Hindlimb muscle (tissue), 1 donor: Measurements from ENCODE around the gene DPYSL4. TPM values are rescaled to one million over a fixed set of nuclear protein-coding genes. Genes with fewer than 3 reads are reported as not detected.

Experiments used
- DNase-seq: peaks from one replicate; pipeline ENCODE4 v3.0.0-alpha.2; 2013
- polyA plus RNA-seq: library from polyadenylated mRNA; unstranded; fragments of 120-200 nt; gene quantifications from one replicate; pipeline ENCODE4 v1.2.1, GENCODE V29; 2013; ENCODE audit not compliant: insufficient read length

DPYSL4 gene
- polyA plus RNA-seq, 1 donor: 5.0 TPM

DNA sequence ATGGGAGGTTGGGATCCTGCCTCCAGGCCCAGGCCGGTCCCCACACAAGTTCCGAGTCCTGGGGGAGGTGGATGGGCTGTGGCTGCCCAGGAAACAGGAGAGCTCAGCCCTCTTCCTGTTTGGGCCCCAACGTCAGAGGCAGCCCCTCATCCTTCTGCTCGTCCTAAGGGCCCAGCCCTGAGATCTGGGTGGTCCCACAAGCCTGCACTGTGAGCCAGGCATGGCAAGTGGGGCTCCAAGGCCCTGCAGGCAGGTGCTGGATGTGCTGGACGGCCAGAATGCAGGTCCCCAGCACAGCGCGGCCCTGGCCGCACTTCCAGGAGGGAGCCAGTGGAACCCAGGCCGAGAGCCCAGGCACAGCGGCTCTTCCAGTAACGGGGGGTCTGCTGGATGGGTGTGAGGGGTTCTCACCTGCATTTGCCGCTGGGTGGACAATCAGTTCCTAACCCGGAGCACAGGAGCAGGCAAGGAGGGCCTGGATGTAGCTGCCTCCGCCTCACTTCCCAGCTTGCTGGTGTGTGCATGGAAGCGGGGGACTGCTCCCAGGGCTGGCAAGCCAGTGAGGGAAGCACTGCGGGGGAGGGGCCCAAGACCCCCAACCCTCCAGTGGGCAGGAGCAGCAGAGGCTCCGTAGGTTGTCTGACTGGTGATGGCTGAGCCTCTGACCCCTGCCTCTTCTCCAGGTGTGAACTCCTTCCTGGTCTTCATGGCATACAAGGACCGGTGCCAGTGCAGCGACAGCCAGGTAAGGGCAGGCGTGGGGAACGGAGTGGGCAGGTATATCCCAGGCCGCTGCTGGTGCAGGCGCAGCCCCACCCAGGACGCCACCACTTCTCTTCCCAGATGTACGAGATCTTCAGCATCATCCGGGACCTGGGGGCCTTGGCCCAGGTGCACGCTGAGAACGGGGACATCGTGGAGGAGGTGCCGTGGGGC, 9.7 kb downstream of the DPYSL4 start:
- no peak for DNase-seq

- no peak for DNase-seq
Measured at GRCh38 chr10:132197271-132198067, 10.7 kb downstream of the DPYSL4 start.

GRCh38 chr10:132198068-132198370, 11.3 kb downstream of the DPYSL4 start:
- DNase-seq: no peak

- DNase-seq: no peak
Measured at GRCh38 chr10:132198381-132199181, 11.8 kb downstream of the DPYSL4 start.

GRCh38 chr10:132199268-132199853, 12.6 kb downstream of the DPYSL4 start:
- no peak for DNase-seq

DNA sequence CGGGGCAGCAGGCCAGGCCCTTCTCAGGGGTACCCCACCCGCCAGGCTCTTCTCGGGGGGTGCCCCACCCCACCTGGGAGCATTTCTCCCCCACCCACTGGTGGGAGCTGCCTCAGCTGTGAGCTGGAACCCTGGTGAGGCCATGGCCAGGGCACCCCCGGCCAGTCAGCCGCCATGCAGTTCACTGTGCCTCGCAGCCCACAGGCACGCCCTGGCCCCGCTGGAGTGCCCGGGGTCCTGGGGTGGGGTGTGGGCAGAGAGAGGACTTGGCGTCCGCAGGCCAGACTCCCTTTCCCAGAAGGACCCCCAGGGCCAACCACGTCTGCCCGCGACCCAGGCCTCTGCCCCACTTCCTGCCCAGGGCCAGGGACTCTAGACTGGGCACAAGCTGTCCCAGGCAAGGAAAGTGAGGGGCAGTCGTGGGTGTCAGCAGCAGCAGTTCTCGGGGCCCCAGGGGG, 13.1 kb downstream of the DPYSL4 start:
- DNase-seq: no peak

GRCh38 chr10:132200344-132201110, 13.8 kb downstream of the DPYSL4 start:
- no peak for DNase-seq

GRCh38 chr10:132201111-132201969, 14.6 kb downstream of the DPYSL4 start:
- DNase-seq: no peak

DNA sequence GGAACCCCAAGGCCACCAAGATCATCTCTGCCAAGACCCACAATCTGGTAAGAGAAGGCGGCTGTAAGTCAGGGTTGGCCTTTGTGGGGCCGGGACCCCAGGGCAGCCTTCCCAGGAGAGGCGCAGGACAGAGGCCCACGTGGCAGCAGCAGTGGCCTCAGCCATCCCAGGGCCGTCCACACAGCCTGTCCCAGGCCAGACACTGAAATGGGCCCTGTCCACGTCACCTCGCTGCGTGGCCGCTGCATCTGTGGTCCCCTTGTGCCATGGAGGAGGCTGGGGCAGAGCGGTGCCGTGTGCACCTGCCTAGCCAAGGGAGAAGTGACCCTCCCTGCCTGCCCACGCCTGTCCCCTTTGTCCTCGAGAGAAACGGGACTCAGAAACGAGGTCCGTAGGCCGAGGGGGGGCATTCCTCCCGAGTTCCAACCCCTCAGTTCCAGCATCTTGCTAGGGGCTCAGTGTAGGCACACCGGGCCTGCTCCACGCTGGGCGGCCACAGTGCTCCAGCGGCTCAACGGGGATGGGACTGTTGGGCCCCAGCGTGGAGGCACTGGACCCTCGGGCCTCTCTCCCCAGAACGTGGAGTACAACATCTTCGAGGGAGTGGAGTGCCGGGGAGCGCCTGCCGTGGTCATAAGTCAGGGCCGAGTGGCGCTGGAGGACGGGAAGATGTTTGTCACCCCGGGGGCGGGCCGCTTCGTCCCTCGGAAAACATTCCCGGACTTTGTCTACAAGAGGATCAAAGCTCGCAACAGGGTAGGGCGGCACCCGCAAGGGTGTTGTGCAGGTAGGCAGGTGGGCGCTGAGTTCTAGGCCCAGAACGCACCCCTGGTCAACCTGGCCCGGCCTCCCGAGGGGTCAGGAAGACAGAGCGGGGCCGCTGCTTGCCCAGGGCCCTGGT, 15.6 kb downstream of the DPYSL4 start:
- no peak for DNase-seq

- no peak for DNase-seq
Measured at GRCh38 chr10:132203256-132204077, 16.7 kb downstream of the DPYSL4 start.

GRCh38 chr10:132204078-132204780, 17.5 kb downstream of the DPYSL4 start:
- no peak for DNase-seq

DNA sequence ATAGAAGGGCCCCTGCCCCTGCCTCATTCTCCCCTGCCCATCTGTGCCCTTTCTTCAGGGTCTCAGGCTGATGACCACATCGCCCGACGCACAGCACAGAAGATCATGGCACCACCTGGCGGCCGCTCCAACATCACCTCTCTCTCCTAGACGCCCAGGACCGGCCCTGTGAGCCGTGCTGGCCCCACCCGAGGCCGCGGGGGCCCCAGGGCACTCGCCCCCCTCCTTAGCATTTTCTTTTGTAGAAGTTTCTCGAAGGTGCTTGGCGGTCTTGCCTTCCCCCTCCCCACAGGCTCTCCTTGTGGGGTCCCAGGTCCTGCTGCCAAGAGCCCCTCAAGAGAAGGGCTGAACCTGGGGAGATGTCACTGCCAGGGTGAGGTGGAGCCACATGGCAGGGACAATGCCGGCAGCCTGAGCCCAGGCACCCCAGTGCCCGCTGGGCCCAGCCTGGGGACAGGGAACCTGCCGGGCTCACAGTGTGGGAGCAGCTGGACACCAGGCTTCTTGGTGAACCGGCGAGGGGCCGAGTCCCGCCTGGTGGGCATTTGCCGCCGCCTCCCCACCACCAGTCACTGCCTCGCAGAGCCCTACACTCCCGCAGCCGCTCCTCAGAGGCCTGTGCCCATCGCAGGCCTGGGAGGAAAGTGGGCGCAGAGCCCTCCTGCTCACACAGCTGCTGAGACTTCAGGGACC, 18.2 kb downstream of the DPYSL4 start:
- DNase-seq: no peak

DNA sequence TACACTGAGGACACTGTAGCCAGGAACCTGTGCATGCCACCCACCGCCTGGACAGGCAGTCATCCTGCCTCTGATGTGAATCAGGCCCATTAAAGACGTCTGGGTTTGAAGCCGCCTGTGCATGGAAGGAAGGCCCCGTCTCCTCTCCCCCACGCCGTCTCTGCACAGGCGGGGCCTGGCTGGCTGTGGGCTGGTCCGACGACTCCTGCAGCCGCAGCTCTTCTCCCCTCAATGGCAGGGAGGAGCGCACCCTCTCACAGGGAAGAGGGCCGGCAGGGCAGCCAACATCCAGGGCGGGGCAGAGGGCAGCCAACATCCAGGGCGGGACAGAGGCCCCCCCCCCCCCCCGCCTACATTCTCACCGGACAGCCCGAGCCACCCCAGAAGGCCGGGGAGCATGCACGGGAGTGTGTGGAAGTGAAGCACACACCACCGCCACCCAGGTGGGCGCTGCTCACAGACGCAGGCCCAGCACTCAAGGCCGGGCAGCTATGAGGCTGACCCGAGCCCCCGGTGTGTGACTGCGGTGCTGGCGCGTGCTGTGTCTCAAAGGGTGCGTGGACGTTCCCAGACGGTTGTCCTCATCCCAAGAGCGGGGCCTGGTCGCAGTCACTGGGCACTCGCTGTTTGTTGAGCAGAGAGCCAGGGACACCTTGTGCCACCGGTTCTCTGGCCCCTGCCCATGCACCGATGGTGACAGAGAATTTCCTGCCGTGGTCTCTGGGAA, 19.1 kb downstream of the DPYSL4 start:
- DNase-seq: no peak

DNA sequence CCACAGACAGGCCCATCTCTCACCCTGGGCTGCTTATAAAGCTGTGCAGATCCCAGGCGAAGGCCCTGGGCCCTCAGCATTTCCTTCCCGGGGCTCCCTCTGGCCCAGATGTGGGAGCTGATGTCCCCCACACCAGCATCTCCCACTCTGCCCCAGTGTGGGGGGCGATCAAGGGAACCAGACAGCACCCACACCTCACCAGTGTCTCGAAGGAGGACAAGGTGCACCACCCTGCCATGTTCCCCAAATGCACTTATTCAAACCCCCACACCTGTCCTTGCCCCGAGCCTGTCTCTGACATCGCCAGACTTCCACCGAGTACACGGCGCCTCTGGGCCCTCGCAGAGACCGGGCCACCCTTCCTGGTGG, 19.6 kb downstream of the DPYSL4 start:
- no peak for DNase-seq

- no peak for DNase-seq
Measured at GRCh38 chr10:132206806-132207535, 20.2 kb downstream of the DPYSL4 start.
